OCI-LY1 (cell line): ENCODE results near the gene WWOX.

Source experiments
- H2AFZ ChIP-seq: fragments of 200-600 bp; sonication (generic), shearing (Covaris generic); 2 replicates; pipeline ENCODE4 v1.6.0; 2014; ENCODE audit warnings: antibody characterized with exemption, mild to moderate bottlenecking, low read length
- H3F3A ChIP-seq: fragments of 200-600 bp; sonication (generic), shearing (Covaris generic); 2 replicates; pipeline ENCODE4 v1.6.0; 2014; ENCODE audit warnings: mild to moderate bottlenecking, antibody characterized with exemption, low read length, moderate library complexity; ENCODE audit not compliant: insufficient read depth
- H3K27ac ChIP-seq: fragments of 200-600 bp; sonication (generic); 2 replicates; pipeline ENCODE4 v1.5.1; 2014; ENCODE audit warnings: low read length, mixed run types, mild to moderate bottlenecking, low read depth; ENCODE audit not compliant: poor library complexity, severe bottlenecking
- H3K27me3 ChIP-seq: fragments of 200-600 bp; sonication (generic); 2 replicates; pipeline ENCODE4 v1.6.0; 2014; ENCODE audit warnings: antibody characterized with exemption, mild to moderate bottlenecking, low read length, moderate library complexity; ENCODE audit not compliant: insufficient read depth
- H3K36me3 ChIP-seq: fragments of 200-600 bp; sonication (generic); 2 replicates; pipeline ENCODE4 v1.6.1; 2014; ENCODE audit warnings: mild to moderate bottlenecking, antibody characterized with exemption, low read length, moderate library complexity, mixed read lengths; ENCODE audit not compliant: insufficient read depth
- H3K4me1 ChIP-seq: fragments of 200-600 bp; sonication (generic); 2 replicates; pipeline ENCODE4 v1.5.1; 2014; ENCODE audit warnings: mild to moderate bottlenecking, low read length, moderate library complexity; ENCODE audit not compliant: insufficient read depth, severe bottlenecking
- H3K4me2 ChIP-seq: fragments of 200-600 bp; sonication (generic), shearing (Covaris generic); 2 replicates; pipeline ENCODE4 v1.6.1; 2014; ENCODE audit warnings: low read length
- H3K4me3 ChIP-seq: fragments of 200-600 bp; sonication (generic); 2 replicates; pipeline ENCODE4 v1.5.1; 2014; ENCODE audit warnings: low read length, low read depth, mild to moderate bottlenecking, mixed read lengths; ENCODE audit not compliant: poor library complexity, severe bottlenecking
- H3K79me2 ChIP-seq: fragments of 200-600 bp; shearing (Covaris generic); 2 replicates; pipeline ENCODE4 v1.6.1; 2016; ENCODE audit warnings: mixed run types, low read length, mixed read lengths; ENCODE audit not compliant: insufficient read depth
- H3K9ac ChIP-seq: fragments of 200-600 bp; sonication (generic), shearing (Covaris generic); 2 replicates; pipeline ENCODE4 v1.6.1; 2014; ENCODE audit warnings: mild to moderate bottlenecking, low read length, mixed read lengths
- H3K9me2 ChIP-seq: fragments of 200-600 bp; sonication (generic), shearing (Covaris generic); 2 replicates; pipeline ENCODE4 v1.6.1; 2014; ENCODE audit warnings: low read depth, mild to moderate bottlenecking, low read length, mixed read lengths
- H3K9me3 ChIP-seq: fragments of 200-600 bp; shearing (Covaris generic); 2 replicates; pipeline ENCODE4 v1.6.1; 2014; ENCODE audit warnings: low read length, mixed read lengths
- H4K20me1 ChIP-seq: fragments of 200-600 bp; sonication (generic), shearing (Covaris generic); 2 replicates; pipeline ENCODE4 v1.6.0; 2016; ENCODE audit warnings: mild to moderate bottlenecking, low read length; ENCODE audit not compliant: insufficient read depth
- EZH2 ChIP-seq: fragments of 200-600 bp; sonication (generic), shearing (Covaris generic); IDR thresholded peaks from 2 replicates; pipeline ENCODE4 v1.8.0; 2017; ENCODE audit warnings: borderline replicate concordance, mixed run types, mild to moderate bottlenecking, antibody characterized with exemption, low read length, moderate library complexity, mixed read lengths
- TF ChIP-seq, protein P1 (sequence below): fragments of 200-600 bp; sonication (generic), shearing (Covaris generic); IDR thresholded peaks from 2 replicates; pipeline ENCODE4 v1.5.1; 2017; ENCODE audit warnings: mild to moderate bottlenecking, antibody characterized with exemption, low read length, moderate library complexity, mixed read lengths

Gene WWOX

DNA sequence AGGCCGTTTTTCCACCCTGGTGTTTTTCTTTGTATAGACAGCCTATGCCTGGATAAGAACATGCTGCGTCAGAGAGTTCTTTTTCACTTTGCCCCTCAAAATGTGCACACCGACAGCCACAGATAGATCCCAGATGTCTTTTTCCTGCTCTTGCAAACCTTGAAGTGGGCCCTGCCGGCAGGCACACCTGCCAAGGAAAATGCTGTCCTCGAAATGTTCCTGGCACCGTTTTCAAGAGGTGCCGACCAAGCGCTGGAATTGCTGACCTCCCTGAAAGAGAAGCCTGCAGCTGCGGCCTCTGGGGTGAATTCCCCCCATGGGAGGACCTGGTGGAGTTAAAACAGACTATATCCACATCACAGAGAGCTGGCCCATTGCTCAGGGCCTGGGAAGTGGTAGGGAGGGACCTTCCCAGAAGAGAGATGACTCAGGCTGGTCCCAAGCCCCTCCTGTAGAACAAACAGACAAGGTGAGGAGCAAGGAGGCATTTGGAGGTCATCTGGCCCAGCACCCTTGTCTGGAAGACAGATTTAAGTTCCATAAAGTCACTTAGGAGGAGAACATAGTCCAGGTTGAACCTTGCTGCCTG, 833.0 kb downstream of the WWOX start:
- Histone ChIP-seq H3K4me2 (no peak overlapping the region), H3K4me3 (no peak overlapping the region), H4K20me1 (no peaks in the 10 kb centered on the region), H3K27ac (no peak overlapping the region), H3K27me3 (no peaks in the 10 kb centered on the region), H3K4me1 (no peaks in the 10 kb centered on the region), H2AFZ (no peak overlapping the region), H3K79me2 (no peaks in the 10 kb centered on the region), H3K9ac (no peak overlapping the region), H3K9me2 (no peaks in the 10 kb centered on the region), H3F3A (no peaks in the 10 kb centered on the region), H3K36me3 (no peaks in the 10 kb centered on the region), H3K9me3 (no peaks in the 10 kb centered on the region)
- TF ChIP-seq, protein P1, sequence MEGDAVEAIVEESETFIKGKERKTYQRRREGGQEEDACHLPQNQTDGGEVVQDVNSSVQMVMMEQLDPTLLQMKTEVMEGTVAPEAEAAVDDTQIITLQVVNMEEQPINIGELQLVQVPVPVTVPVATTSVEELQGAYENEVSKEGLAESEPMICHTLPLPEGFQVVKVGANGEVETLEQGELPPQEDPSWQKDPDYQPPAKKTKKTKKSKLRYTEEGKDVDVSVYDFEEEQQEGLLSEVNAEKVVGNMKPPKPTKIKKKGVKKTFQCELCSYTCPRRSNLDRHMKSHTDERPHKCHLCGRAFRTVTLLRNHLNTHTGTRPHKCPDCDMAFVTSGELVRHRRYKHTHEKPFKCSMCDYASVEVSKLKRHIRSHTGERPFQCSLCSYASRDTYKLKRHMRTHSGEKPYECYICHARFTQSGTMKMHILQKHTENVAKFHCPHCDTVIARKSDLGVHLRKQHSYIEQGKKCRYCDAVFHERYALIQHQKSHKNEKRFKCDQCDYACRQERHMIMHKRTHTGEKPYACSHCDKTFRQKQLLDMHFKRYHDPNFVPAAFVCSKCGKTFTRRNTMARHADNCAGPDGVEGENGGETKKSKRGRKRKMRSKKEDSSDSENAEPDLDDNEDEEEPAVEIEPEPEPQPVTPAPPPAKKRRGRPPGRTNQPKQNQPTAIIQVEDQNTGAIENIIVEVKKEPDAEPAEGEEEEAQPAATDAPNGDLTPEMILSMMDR: no peak

DNA sequence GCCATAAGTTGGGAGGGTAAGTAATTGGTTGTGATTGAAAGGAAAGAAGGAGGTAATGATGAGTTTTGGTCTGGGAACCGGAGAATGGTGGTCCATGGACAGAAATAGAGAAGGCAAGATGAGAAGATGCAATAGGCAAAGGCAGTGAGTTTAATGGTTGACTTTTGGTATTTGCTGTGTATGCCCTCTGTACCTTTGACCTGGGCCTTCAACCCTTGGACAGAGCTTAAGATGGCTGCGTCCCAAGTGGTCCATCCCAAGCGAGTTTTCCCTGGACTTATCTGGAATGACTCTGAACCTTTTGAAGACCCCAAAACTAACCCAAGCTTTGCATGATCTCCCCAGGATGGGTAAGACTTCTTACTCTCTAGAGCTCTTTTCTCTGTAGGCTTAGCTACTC, 836.6 kb downstream of the WWOX start:
- H3K27me3 ChIP-seq: no peaks in the 10 kb centered on the region
- TF ChIP-seq EZH2: no peak
- TF ChIP-seq, protein P1: no peak
- no peaks in the 10 kb centered on the region for H3K9me2 ChIP-seq

GRCh38 chr16:78939597-78939996, 840.1 kb downstream of the WWOX start:
- no peak overlapping the region for H2AFZ ChIP-seq
- no peaks in the 10 kb centered on the region for H3K4me1 ChIP-seq
- H3K36me3 ChIP-seq: no peaks in the 10 kb centered on the region
- no peaks in the 10 kb centered on the region for H3K79me2 ChIP-seq
- H3F3A ChIP-seq: no peaks in the 10 kb centered on the region
- H3K27ac ChIP-seq: no peak overlapping the region
- H3K4me2 ChIP-seq: no peak overlapping the region
- H4K20me1 ChIP-seq: no peaks in the 10 kb centered on the region
- no peak overlapping the region for H3K9ac ChIP-seq
- no peaks in the 10 kb centered on the region for H3K9me3 ChIP-seq
- no peaks in the 10 kb centered on the region for H3K9me2 ChIP-seq
- no peaks in the 10 kb centered on the region for H3K27me3 ChIP-seq
- H3K4me3 ChIP-seq: no peak overlapping the region
- TF ChIP-seq, protein P1: no peak
- TF ChIP-seq EZH2: no peak

More for the DNA sequence above, 836.6 kb downstream of the WWOX start:
- H3K9ac ChIP-seq: no peak overlapping the region
- H3K4me3 ChIP-seq: no peak overlapping the region
- no peak overlapping the region for H3K27ac ChIP-seq
- H3K79me2 ChIP-seq: no peaks in the 10 kb centered on the region
- H3K36me3 ChIP-seq: no peaks in the 10 kb centered on the region
- H3K4me1 ChIP-seq: no peaks in the 10 kb centered on the region
- H3F3A ChIP-seq: no peaks in the 10 kb centered on the region
- H2AFZ ChIP-seq: no peak overlapping the region
- no peak overlapping the region for H3K4me2 ChIP-seq
- H3K9me3 ChIP-seq: no peaks in the 10 kb centered on the region
- no peaks in the 10 kb centered on the region for H4K20me1 ChIP-seq
